Type B pancreatic cell (in vitro differentiated cells): ENCODE results near the gene ITPR2. TPM values are rescaled to one million over a fixed set of nuclear protein-coding genes. Genes with fewer than 3 reads are reported as not detected.

ENCODE experiments used
- DNase-seq: peaks from one replicate; pipeline ENCODE4 v3.0.0; 2021; ENCODE audit warnings: mixed read lengths; ENCODE audit not compliant: unreplicated experiment; ENCODE audit errors: extremely low spot score
- H3K27ac Mint-ChIP-seq: 2 replicates; pipeline ENCODE4 v1.8.0; 2021; ENCODE audit warnings: mild to moderate bottlenecking, mixed read lengths
- H3K27me3 Mint-ChIP-seq: 2 replicates; pipeline ENCODE4 v1.8.0; 2021; ENCODE audit warnings: mixed read lengths
- H3K36me3 Mint-ChIP-seq: 2 replicates; pipeline ENCODE4 v1.8.0; 2021; ENCODE audit warnings: mixed read lengths
- H3K4me1 Mint-ChIP-seq: one replicate; pipeline ENCODE4 v1.8.0; 2021; ENCODE audit warnings: mixed read lengths; ENCODE audit not compliant: unreplicated experiment
- H3K4me3 Mint-ChIP-seq: 2 replicates; pipeline ENCODE4 v1.8.0; 2021; ENCODE audit warnings: mild to moderate bottlenecking, mixed read lengths
- H3K9me3 Mint-ChIP-seq: 2 replicates; pipeline ENCODE4 v1.8.0; 2021; ENCODE audit warnings: mixed read lengths
- total RNA-seq: library from RNA; stranded (reverse); gene quantifications from 2 replicates; pipeline ENCODE4 v1.2.1, GENCODE V29; 2021; ENCODE audit warnings: low replicate concordance
- TF ChIP-seq, protein P1 (sequence below): fragments of 200-600 bp; sonication (generic); conservative IDR thresholded peaks from 2 replicates; pipeline ENCODE4 v1.5.0; 2021; ENCODE audit warnings: antibody characterized with exemption, mild to moderate bottlenecking

Gene ITPR2
- total RNA-seq, 1 donor from 2014 or later, result 33.7 TPM

DNA sequence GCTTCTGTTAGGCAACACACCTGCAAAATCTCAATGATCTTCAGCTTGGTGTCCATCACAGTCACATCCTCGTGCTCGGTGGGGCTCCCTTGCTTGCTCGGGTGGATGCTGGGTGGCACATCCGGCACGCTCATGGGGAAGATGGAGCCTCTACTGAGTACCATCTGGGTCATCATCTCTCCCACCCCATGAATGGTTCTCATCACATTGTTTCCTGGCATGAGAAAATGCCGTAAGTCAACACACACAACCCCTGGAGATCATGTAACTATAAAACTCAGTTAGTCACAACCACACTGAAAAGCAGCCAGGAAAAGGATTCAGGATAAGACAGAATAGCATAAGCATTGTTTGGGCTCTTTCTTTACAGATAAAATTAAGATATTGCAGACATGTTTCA, 201.1 kb downstream of the ITPR2 start:
- Mint-ChIP-seq H3K36me3 (peaks cover 40% of the 10 kb centered on the region), H3K4me1 (peaks cover 9% of the 10 kb centered on the region), H3K9me3 (peaks cover 4% of the 10 kb centered on the region), H3K27me3 (no peaks in the 10 kb centered on the region), H3K27ac (no peak overlapping the region), H3K4me3 (no peak overlapping the region)
- DNase-seq, result no peak
- TF ChIP-seq, protein P1, sequence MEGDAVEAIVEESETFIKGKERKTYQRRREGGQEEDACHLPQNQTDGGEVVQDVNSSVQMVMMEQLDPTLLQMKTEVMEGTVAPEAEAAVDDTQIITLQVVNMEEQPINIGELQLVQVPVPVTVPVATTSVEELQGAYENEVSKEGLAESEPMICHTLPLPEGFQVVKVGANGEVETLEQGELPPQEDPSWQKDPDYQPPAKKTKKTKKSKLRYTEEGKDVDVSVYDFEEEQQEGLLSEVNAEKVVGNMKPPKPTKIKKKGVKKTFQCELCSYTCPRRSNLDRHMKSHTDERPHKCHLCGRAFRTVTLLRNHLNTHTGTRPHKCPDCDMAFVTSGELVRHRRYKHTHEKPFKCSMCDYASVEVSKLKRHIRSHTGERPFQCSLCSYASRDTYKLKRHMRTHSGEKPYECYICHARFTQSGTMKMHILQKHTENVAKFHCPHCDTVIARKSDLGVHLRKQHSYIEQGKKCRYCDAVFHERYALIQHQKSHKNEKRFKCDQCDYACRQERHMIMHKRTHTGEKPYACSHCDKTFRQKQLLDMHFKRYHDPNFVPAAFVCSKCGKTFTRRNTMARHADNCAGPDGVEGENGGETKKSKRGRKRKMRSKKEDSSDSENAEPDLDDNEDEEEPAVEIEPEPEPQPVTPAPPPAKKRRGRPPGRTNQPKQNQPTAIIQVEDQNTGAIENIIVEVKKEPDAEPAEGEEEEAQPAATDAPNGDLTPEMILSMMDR, result no peak

DNA sequence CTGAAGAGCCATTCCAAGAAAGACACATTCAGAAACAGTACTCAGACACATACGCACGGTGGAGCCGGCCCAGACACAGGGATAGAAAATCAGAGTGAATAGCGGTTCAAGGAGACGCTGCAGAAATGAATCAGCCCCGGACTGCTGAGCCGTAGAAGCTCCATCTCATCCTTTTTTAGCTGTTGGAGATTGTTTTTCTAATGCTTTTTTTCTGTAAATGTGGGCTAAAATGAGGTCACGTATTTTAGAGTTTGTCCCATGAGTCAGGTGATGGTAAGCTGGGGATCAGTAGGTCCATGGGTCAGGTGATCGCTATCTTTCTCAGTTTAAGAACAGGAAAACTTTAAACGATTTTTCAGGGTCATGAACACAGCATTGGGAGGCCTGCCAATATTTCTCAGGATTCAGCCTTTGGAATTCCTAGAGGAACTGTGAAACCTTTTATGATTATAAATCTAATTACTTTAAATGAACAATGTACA, 202.4 kb downstream of the ITPR2 start:
- Mint-ChIP-seq H3K9me3 (peaks cover 4% of the 10 kb centered on the region), H3K36me3 (peaks cover 44% of the 10 kb centered on the region), H3K27ac (no peak overlapping the region), H3K27me3 (no peaks in the 10 kb centered on the region), H3K4me1 (peaks cover 9% of the 10 kb centered on the region), H3K4me3 (no peak overlapping the region)
- no peak for DNase-seq
- TF ChIP-seq, protein P1, result no peak

DNA sequence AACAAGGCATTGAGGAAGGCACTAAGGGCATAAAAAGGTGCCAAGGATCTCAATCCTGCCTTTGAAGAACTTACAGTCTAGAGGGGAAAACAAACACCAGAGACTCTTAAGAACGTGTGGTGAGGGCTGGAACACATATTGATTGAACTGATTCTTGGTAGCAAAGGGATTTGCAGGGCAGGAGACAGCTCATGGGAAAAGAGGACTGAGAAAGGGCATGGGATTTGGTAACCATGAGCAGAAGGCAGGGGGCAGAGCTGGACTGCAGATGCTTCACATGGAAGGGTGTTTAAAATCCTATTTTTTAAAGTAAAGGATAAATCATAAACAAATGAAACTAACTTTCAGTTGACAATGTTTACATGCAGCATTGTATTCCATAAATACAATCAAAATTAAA, 203.1 kb downstream of the ITPR2 start:
- no peak for DNase-seq
- Mint-ChIP-seq H3K36me3 (peaks cover 43% of the 10 kb centered on the region), H3K4me3 (no peak overlapping the region), H3K9me3 (peaks cover 4% of the 10 kb centered on the region), H3K27me3 (no peaks in the 10 kb centered on the region), H3K27ac (no peak overlapping the region), H3K4me1 (peaks cover 9% of the 10 kb centered on the region)
- TF ChIP-seq, protein P1, result no peak

DNA sequence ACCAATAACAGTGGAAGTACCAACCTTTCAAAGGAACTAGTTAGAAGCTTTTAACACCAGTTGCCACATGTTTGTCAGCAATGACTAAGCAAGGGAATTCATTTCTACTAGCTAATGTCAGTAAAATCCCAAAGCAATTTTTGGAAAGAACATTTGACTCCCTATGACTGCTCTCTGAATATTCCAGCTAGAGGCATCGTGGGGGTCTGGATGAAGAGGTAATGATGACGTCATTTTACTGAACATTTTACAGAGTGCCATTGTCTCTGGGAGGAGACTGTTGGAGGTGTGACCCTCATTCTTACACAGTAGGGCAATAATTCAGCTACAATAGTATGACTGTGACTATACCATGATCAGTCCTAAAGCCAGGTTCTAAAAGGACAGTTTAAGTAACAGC, 204.8 kb downstream of the ITPR2 start:
- no peak overlapping the region for H3K4me3 Mint-ChIP-seq

DNA sequence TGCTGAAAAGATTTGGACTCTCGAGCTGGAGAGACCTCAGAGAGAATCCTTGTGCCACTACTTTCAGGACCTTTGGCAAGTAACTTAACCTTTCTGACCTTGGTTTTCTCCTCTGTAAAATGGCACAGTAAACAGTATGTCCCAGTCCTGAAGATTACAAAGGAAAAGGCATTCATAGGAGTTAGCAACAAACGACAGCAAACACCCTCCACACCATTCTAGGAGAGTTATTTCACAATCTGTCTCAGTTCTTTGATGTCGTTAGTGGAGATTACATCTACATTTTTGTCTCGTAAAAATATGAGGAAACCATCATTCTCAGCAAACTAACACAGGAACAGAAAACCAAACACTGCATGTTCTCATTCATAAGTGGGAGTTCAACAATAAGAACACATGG, 205.7 kb downstream of the ITPR2 start:
- TF ChIP-seq, protein P1, result no peak
- Mint-ChIP-seq H3K36me3 (peaks cover 50% of the 10 kb centered on the region), H3K27ac (peak overlapping the region; percentile 42), H3K4me3 (no peak overlapping the region), H3K27me3 (no peaks in the 10 kb centered on the region), H3K4me1 (peaks cover 4% of the 10 kb centered on the region), H3K9me3 (peaks cover 4% of the 10 kb centered on the region)
- no peak for DNase-seq

More for the DNA sequence above, 204.8 kb downstream of the ITPR2 start:
- Mint-ChIP-seq H3K27ac (no peak overlapping the region), H3K9me3 (peaks cover 4% of the 10 kb centered on the region), H3K27me3 (no peaks in the 10 kb centered on the region), H3K4me1 (peaks cover 4% of the 10 kb centered on the region), H3K36me3 (peaks cover 47% of the 10 kb centered on the region)
- TF ChIP-seq, protein P1, result no peak
- DNase-seq, result no peak

DNA sequence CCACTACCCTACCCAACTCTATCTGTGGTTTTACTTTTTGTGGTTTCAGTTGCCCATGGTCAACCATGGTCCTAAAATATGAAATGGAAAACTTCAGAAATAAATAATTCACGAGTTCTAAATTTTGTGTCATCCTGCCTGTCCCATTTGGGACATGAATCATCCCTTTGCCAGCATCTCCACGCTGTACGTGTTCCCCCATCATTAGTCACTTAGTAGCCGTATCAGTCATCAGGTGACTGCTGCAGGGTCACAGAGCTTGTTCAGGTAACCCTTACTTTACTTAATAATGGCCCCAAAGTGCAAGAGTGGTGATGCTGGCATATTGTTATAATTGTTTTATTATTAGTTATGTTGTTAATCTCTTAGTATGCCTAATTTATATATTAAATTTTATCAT, 209.9 kb downstream of the ITPR2 start:
- H3K27me3 Mint-ChIP-seq, result no peaks in the 10 kb centered on the region
- H3K9me3 Mint-ChIP-seq, result peaks cover 4% of the 10 kb centered on the region
- no peak overlapping the region for H3K27ac Mint-ChIP-seq
- no peak overlapping the region for H3K4me3 Mint-ChIP-seq
- TF ChIP-seq, protein P1, result no peak
- no peak for DNase-seq
- peaks cover 46% of the 10 kb centered on the region for H3K36me3 Mint-ChIP-seq
- H3K4me1 Mint-ChIP-seq, result no peaks in the 10 kb centered on the region
